Cardiac fibroblast (primary cell): ENCODE results near the gene PPDPF.

Source experiments
- DNase-seq, 2 donors: peaks; one replicate each; pipeline versions ENCODE4 v3.0.0 to v3.0.0-alpha.2; 2010; ENCODE audit warnings: low read depth in 2 of 2
- H3K4me3 ChIP-seq, 2 donors: replicated peaks in 1 of 2; 1 replicate in 1 of 2; 2 replicates in 1 of 2; pipeline ENCODE4 v1.5.1; 2011; ENCODE audit warnings: low read depth in 2 of 2, low read length in 2 of 2, mild to moderate bottlenecking in 2 of 2, moderate library complexity in 1 of 2
- TF ChIP-seq, protein P1 (sequence below): IDR thresholded peaks from one replicate; pipeline ENCODE4 v1.5.1; 2011; ENCODE audit warnings: low read depth, mild to moderate bottlenecking, low read length, inconsistent platforms

Gene PPDPF

DNA sequence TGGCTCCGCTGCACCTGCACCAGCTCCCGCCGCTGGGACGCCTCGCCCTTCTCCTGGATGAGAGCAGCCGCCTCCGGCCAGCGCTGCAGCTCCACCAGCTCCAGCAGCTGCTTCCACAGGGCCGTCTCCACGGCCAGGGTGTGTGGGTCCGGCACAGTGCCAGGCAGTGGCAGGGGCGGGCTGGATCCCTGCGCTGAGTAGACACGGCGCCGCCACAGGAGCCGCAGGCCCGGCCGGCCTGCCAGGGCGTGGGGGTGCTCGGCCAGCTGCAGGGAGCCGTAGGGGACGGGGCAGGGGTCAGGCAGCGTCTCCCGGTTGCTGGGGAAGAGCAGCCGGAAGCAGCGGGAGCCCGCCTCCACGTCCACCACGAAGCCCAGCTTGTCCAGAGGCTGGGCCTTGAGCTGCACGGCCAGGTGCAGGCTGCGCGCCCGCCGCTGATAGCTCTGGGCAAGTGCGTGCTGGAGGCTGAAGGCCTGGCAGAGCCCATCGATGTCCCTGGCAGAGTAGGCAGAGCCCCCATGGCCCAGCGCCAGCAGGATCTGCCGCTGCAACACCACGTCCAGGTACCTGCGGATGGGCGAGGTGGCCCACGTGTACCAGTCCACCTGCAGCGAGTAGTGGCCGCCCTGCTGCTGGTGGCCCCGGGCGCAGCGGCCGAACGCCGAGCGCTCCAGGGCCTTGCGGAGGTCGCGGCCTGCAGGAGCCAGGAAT is 42.8 kb downstream of the PPDPF start:
- no peak for DNase-seq
- TF ChIP-seq, protein P1, sequence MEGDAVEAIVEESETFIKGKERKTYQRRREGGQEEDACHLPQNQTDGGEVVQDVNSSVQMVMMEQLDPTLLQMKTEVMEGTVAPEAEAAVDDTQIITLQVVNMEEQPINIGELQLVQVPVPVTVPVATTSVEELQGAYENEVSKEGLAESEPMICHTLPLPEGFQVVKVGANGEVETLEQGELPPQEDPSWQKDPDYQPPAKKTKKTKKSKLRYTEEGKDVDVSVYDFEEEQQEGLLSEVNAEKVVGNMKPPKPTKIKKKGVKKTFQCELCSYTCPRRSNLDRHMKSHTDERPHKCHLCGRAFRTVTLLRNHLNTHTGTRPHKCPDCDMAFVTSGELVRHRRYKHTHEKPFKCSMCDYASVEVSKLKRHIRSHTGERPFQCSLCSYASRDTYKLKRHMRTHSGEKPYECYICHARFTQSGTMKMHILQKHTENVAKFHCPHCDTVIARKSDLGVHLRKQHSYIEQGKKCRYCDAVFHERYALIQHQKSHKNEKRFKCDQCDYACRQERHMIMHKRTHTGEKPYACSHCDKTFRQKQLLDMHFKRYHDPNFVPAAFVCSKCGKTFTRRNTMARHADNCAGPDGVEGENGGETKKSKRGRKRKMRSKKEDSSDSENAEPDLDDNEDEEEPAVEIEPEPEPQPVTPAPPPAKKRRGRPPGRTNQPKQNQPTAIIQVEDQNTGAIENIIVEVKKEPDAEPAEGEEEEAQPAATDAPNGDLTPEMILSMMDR: no peak
- H3K4me3 ChIP-seq: no peak overlapping the region

DNA sequence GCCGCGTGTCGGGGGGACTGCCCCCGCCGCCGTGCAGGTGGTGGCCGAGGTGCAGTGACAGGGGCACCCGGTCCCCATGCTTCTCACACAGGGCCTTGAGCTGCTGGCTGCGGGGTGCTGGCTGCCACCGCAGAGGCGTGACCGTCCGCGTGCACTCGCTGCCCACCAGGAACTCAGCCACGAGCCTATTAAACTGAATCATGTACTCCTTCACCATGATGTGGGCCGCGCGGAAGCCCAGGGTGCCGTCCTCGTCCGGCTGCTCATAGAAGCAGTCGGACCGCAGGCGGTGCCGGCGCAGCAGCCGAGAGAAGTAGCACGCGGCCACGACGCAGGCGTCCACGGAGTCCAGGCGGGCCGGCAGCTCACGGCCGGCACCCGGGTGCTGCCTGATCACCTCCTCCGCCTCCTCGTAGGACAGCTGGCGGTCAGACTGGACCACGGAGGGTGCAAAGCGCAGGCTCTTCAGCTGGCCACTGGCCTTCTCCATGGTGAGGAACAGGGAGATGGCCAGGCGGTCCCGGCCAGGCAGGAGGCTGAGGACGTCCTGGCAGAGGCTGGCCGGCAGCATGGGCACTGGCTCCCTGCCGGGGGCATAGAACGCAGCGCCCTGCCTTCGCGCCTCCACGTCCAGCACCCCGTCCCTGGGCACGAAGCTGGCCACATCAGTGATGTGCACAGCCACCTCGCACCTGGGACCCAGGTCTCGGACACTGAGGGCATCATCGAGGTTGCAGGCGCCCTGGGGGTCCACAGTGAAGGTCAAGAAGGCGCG is 43.7 kb downstream of the PPDPF start:
- no peak for DNase-seq
- TF ChIP-seq, protein P1: no peak
- H3K4me3 ChIP-seq: no peak overlapping the region

DNA sequence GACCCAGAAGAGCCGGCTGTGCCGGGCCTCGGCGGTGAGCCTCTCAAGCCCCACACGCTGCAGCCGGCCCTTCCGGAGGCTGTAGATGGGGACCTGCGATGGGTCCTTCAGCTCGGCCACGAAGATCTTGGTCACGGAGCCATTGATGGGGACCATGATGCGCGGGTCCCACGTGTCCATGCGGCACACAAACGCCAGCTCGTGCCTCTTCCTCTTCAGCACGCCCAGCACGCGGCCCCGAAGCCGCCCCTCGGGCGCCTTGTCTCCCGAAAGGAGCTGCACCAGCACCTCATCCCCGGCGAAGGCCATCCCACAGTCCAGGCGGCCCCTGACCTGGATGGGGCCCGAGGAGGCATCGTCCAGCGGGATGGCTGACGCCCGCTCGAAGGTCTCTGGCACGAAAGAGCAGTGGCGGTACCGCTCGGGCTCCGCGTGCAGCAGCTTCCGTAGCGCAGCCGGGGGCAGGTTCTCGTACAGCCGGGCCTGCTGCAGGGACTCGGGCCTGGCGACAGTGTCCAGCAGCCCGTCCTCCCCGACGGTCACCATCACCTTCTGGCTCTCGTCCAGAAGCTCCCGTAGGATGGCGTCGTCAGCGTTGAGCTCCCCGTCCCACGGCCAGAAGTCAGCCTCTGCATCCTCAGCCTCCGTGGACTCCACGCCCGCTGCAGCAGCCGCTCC is 44.6 kb downstream of the PPDPF start:
- no peak for DNase-seq
- H3K4me3 ChIP-seq: no peak overlapping the region
- TF ChIP-seq, protein P1: no peak

DNA sequence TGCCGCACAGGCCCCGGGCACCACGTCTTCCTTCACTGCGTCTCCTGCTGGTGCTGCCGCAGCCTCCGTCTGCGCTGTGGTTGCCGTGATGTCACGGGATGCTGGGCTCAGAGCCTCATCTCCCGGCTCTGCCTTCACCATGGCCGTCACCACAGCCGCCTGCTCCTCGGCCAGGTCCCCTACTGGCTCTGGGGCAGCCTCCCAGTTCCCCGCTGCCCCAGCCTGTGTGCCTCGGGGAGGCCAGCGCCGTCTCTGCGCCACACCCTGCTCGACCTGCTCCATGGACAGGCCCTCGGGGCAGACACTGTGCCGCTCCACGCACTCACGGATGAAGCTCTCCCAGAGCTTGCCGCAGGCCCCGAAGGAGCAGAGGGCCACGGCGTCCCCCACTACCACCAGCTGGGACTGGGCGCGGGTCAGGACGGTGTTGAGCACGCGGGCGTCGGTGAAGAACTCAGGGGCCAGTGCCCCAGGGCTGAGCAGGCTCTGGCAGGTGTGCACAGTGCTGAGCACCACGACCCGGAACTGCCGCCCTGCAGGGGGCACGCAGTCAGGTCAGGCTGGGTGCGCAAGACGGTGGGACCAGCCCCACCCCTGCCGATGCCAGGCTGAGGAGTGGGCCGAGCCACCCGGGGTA is 45.3 kb downstream of the PPDPF start:
- no peak overlapping the region for H3K4me3 ChIP-seq
- no peak for DNase-seq
- TF ChIP-seq, protein P1: no peak

DNA sequence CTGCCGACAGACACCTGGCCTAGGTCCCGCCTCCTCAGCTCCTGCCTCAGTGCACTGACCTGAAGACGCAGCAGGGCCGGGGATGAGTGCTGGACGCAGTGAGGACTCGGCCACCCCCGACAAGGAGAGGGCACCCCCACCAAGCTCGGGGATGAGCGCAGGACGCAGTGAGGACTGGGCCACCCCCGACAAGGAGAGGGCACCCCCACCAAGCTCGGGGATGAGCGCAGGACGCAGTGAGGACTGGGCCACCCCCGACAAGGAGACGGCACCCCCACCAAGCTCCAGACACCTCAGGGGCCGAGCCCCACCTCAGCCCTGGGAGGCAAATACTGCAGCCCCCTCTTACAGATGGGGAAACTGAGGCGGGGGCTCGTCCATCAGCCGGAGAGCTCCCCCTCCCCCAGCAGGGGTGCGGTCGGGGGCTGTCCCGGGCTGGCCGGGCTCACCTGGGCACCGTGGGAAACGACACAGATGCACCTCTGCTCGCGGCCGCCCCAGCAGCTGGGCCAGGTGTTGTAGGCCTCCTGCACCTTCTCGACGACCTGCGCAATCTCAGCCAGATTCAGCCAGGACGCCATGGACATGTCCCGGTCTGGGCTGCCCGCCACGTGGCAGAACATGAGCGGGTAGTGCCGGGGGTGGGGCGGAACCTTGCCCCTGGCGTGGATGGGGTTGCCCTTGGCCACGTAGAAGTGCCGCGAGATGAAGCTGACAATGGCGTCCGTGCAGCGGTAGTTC is 46.0 kb downstream of the PPDPF start:
- TF ChIP-seq, protein P1: no peak
- DNase-seq: no peak
- H3K4me3 ChIP-seq: no peak overlapping the region

DNA sequence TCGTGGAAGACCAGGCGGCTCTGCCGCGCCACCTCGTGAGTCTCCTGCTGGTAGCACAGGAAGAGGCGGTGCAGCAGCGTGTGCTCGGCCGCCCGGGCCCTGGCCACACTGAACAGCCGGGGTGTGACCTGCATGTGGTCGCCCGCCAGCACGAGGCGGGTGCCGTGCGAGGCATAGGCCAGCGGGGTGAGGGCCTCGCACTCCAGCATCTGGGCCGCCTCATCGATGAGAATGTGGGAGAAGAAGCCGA is 46.5 kb downstream of the PPDPF start:
- no peak for DNase-seq
- TF ChIP-seq, protein P1: no peak
- H3K4me3 ChIP-seq: no peak overlapping the region
